ENCODE results near the gene RDH16. TPM values are rescaled to one million over a fixed set of nuclear protein-coding genes. Genes with fewer than 3 reads are reported as not detected.

Gene RDH16
- total RNA-seq, 4 donors from 2014 or later: 0.84 to 4.7 (median 1.0) TPM

DNA sequence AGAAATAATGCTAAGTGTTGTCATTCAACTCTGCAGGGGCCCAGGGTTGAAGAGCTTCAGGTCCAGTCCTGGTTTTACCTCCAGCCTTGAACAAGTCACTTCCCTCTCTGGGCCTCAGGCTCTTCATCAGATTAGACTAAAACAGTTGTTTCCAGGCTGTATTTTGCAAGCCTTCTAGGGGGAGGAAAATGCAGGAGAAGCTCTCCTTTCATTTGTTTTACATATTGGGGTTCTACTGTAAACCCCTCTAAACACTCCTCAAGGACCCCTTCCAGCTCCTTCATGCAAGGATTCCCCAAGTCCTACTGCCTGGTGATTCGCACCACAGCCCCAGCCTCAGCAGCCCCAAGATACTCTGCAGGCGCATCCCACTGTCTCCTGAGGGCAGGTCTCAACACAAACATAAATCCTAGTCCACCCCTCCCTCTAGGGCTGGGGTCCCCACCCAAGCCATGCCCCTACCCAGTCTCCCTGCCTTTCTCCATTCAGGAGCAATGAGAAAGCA, 25.9 kb downstream of the RDH16 start:
- TF ChIP-seq CTCF (IDR thresholded peaks at IDR 0.05): no peak
- TF ChIP-seq POLR2A (IDR thresholded peaks at IDR 0.05): no peak
- H3K4me3 ChIP-seq (ENCODE audit: low read depth, poor library complexity, severe bottlenecking): no peak overlapping the region
- DNase-seq (ENCODE audit: low spot score in 2 of 2): no peak
- intact Hi-C loops (cut with DNase I; ENCODE audit: low total_unique reads): no loop called here
- 55 to 62% methylated on average over 2 of the region's 2 CpGs for WGBS, 2 donors

DNA sequence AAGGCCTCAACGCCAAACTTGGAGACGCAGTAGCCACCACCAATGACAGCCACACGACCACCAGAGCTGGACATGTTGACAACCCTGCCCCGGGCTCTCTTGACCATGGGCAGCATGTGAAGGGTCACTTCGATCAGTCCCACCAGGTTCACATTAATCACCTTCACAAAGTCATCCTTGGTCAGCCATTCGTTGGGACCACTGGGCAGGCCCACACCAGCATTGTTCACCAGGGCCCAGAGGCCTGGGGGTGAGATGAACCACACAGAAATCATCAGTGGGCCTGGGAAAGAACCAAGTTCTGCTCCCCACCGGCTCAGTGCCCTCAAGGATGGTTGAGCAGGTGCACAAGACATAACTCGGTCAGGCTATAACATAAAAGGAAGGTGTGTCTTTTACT, 27.2 kb downstream of the RDH16 start:
- DNase-seq (ENCODE audit: low spot score in 2 of 2): no peak
- WGBS, 2 donors: 82 to 84% methylated on average over 5 to 8 of the region's 8 CpGs
- TF ChIP-seq POLR2A (IDR thresholded peaks at IDR 0.05) (no peak), CTCF (IDR thresholded peaks at IDR 0.05) (no peak)
- intact Hi-C loops (cut with DNase I; ENCODE audit: low total_unique reads): no loop called here
- H3K4me3 ChIP-seq (ENCODE audit: low read depth, poor library complexity, severe bottlenecking): no peak overlapping the region

DNA sequence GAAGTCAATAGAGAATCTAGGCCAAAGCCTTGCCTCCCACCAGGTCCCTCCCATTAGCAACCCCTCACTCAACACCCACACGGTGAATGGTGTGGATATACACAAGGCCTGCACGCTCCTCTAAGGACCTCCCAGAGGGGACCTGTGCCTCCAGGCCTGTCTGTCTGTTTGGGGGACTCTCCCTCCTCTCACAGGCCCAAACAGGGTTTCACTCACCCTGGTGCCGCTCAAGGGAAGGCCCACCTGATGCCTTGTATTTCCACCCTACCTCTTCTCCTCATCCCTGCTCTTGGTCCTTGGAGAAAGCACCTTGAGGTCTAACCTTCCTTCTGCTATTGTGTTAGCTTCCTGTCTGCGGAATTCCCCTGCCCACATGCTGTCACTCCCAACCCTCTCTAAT, 27.6 kb downstream of the RDH16 start:
- 82 to 89% methylated on average over 4 of the region's 4 CpGs for WGBS, 2 donors
- no peak overlapping the region for H3K4me3 ChIP-seq (ENCODE audit: low read depth, poor library complexity, severe bottlenecking)
- TF ChIP-seq CTCF (IDR thresholded peaks at IDR 0.05) (no peak), POLR2A (IDR thresholded peaks at IDR 0.05) (no peak)
- DNase-seq (ENCODE audit: low spot score in 2 of 2): no peak
- intact Hi-C loops (cut with DNase I; ENCODE audit: low total_unique reads): no loop called here

GRCh38 chr12:56928262-56928661, 29.1 kb downstream of the RDH16 start:
- WGBS, 2 donors: 61 to 65% methylated on average over 3 of the region's 3 CpGs
- intact Hi-C loops (cut with DNase I; ENCODE audit: low total_unique reads): no loop called here
- no peak for TF ChIP-seq CTCF (IDR thresholded peaks at IDR 0.05)
- no peak for TF ChIP-seq POLR2A (IDR thresholded peaks at IDR 0.05)
- no peak overlapping the region for H3K4me3 ChIP-seq (ENCODE audit: low read depth, poor library complexity, severe bottlenecking)
- DNase-seq (ENCODE audit: low spot score in 2 of 2): no peak

DNA sequence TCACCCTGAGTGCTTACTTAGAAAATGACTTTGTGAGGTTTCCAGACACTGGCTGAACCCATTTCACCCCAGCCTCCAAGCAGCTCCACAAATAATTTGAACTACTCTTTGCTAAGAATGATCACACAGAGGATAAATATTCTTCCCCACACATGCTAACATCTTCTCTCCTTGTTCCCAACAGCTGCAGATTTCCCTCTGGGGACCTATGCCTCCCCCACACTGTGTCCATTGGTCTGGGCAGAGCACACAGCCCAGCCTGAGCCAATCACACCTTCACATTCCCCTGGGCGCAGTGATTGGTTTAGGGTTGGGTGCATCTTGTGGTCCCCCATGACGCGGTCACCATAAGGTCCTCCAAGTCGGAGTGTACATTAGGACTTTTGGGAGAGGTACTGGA, 30.1 kb downstream of the RDH16 start:
- WGBS, 2 donors: 86 to 90% methylated on average over 4 of the region's 4 CpGs
- no peak for TF ChIP-seq POLR2A (IDR thresholded peaks at IDR 0.05)
- intact Hi-C loops (cut with DNase I; ENCODE audit: low total_unique reads): no loop called here
- DNase-seq (ENCODE audit: low spot score in 2 of 2): no peak
- H3K4me3 ChIP-seq (ENCODE audit: low read depth, poor library complexity, severe bottlenecking): no peak overlapping the region

DNA sequence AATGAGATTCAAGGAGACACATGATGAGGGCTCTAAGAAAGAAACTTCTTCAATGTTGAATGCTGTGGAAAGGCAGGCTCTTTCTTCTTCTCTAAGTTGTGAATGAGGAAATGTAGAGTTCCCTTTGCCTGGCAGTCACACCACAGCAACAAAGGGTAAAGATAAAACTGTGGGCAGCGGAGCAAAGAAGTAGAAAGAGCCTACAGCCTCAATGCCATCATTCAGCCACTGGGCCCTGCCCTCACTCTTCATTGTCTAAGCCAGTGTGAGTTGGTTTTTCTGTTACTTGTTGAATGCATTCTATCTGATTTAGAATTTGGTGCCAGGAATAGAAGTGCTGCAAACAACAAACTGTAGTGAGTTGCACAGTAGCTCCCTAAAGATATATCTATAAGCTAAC, 35.4 kb downstream of the RDH16 start:
- intact Hi-C loops (cut with DNase I; ENCODE audit: low total_unique reads): no loop called here
- no peak overlapping the region for H3K4me3 ChIP-seq (ENCODE audit: low read depth, poor library complexity, severe bottlenecking)
- no peak for DNase-seq (ENCODE audit: low spot score in 2 of 2)
- 79% methylated on average over 1 of the region's 1 CpG for WGBS, 2 donors
- TF ChIP-seq POLR2A (IDR thresholded peaks at IDR 0.05): no peak
- TF ChIP-seq CTCF (IDR thresholded peaks at IDR 0.05): no peak

All from lower leg skin (tissue), 4 donors.